Measurements from ENCODE around the gene ALLC. TPM values are rescaled to one million over a fixed set of nuclear protein-coding genes. Genes with fewer than 3 reads are reported as not detected.

Gene ALLC
- total RNA-seq, 1 donor from 2014 or later, result not detected

- Mint-ChIP-seq H3K4me1 (peaks cover 7% of the 10 kb centered on the region), H3K36me3 (peaks cover 2% of the 10 kb centered on the region), H3K27ac (no peak overlapping the region), H3K9me3 (peaks cover 7% of the 10 kb centered on the region), H3K4me3 (no peak overlapping the region), H3K27me3 (ENCODE audit: low read depth) (peaks cover 75% of the 10 kb centered on the region)
- no peak for DNase-seq (ENCODE audit: low spot score in 2 of 2, unreplicated experiment in 2 of 2)
- TF ChIP-seq CTCF (IDR thresholded peaks at IDR 0.05; ENCODE audit: unreplicated experiment), result no peak
These were observed 48.9 kb downstream of the ALLC start for GRCh38 chr2:3706892-3707291.

GRCh38 chr2:3708576-3708975 is 50.6 kb downstream of the ALLC start:
- peaks cover 5% of the 10 kb centered on the region for H3K4me1 Mint-ChIP-seq
- no peak overlapping the region for H3K4me3 Mint-ChIP-seq
- H3K36me3 Mint-ChIP-seq, result no peaks in the 10 kb centered on the region
- no peak for DNase-seq (ENCODE audit: low spot score in 2 of 2, unreplicated experiment in 2 of 2)
- TF ChIP-seq CTCF (IDR thresholded peaks at IDR 0.05; ENCODE audit: unreplicated experiment), result no peak
- no peaks in the 10 kb centered on the region for H3K9me3 Mint-ChIP-seq
- peaks cover 58% of the 10 kb centered on the region for H3K27me3 Mint-ChIP-seq (ENCODE audit: low read depth)
- no peak overlapping the region for H3K27ac Mint-ChIP-seq

GRCh38 chr2:3709225-3709624 is 51.2 kb downstream of the ALLC start:
- H3K4me3 Mint-ChIP-seq, result no peak overlapping the region
- no peaks in the 10 kb centered on the region for H3K36me3 Mint-ChIP-seq
- TF ChIP-seq CTCF (IDR thresholded peaks at IDR 0.05; ENCODE audit: unreplicated experiment), result no peak
- no peak for DNase-seq (ENCODE audit: low spot score in 2 of 2, unreplicated experiment in 2 of 2)
- peaks cover 57% of the 10 kb centered on the region for H3K27me3 Mint-ChIP-seq (ENCODE audit: low read depth)
- peaks cover 5% of the 10 kb centered on the region for H3K4me1 Mint-ChIP-seq
- no peaks in the 10 kb centered on the region for H3K9me3 Mint-ChIP-seq
- no peak overlapping the region for H3K27ac Mint-ChIP-seq

GRCh38 chr2:3712424-3712823 is 54.4 kb downstream of the ALLC start:
- no peaks in the 10 kb centered on the region for H3K9me3 Mint-ChIP-seq

GRCh38 chr2:3712831-3713503 is 55.0 kb downstream of the ALLC start:
- no peaks in the 10 kb centered on the region for H3K4me1 Mint-ChIP-seq
- no peaks in the 10 kb centered on the region for H3K9me3 Mint-ChIP-seq
- DNase-seq (ENCODE audit: low spot score in 2 of 2, unreplicated experiment in 2 of 2), result no peak

More at GRCh38 chr2:3712424-3712823, 54.4 kb downstream of the ALLC start:
- Mint-ChIP-seq H3K36me3 (no peaks in the 10 kb centered on the region), H3K27me3 (ENCODE audit: low read depth) (peaks cover 31% of the 10 kb centered on the region), H3K4me3 (no peak overlapping the region), H3K4me1 (no peaks in the 10 kb centered on the region), H3K27ac (no peak overlapping the region)
- no peak for TF ChIP-seq CTCF (IDR thresholded peaks at IDR 0.05; ENCODE audit: unreplicated experiment)
- DNase-seq (ENCODE audit: low spot score in 2 of 2, unreplicated experiment in 2 of 2), result no peak

More at GRCh38 chr2:3712831-3713503, 55.0 kb downstream of the ALLC start:
- Mint-ChIP-seq H3K4me3 (no peak overlapping the region), H3K27ac (no peak overlapping the region), H3K36me3 (no peaks in the 10 kb centered on the region), H3K27me3 (ENCODE audit: low read depth) (peaks cover 27% of the 10 kb centered on the region)
- TF ChIP-seq CTCF (IDR thresholded peaks at IDR 0.05; ENCODE audit: unreplicated experiment), result no peak
